Skin of body (tissue), 2 donors: ENCODE measurements around the gene KCNMA1. TPM values are rescaled to one million over a fixed set of nuclear protein-coding genes. Genes with fewer than 3 reads are reported as not detected.
"Not testable (repeated sequence)": the region's sequence is repeated elsewhere in the genome, so short reads cannot be mapped to it uniquely, and the experiment has no call there.

Experiments used
- DNase-seq: peaks from one replicate; lab custom pipeline; 2025; lab: John Stamatoyannopoulos, UW
- total RNA-seq: library from RNA; depleted of rRNA; stranded (reverse); fragments of >200 nt; gene quantifications from one replicate; pipeline ENCODE4 v1.2.3, GENCODE V29; 2014

The KCNMA1 gene
- total RNA-seq, 1 donor from 2014 or later, result 11.7 TPM

- no peak for DNase-seq
Observed at GRCh38 chr10:77537071-77537470, 100.5 kb downstream of the KCNMA1 start.

- DNase-seq, result no peak
Observed at GRCh38 chr10:77533887-77534278, 103.7 kb downstream of the KCNMA1 start.

- DNase-seq, result no peak
Observed at GRCh38 chr10:77533146-77533886, 104.3 kb downstream of the KCNMA1 start.

GRCh38 chr10:77532068-77532467 is 105.5 kb downstream of the KCNMA1 start:
- DNase-seq, result no peak

GRCh38 chr10:77531441-77532001 is 106.1 kb downstream of the KCNMA1 start:
- no peak for DNase-seq

GRCh38 chr10:77530011-77530410 is 107.6 kb downstream of the KCNMA1 start:
- DNase-seq, result no peak

- DNase-seq, result no peak
Observed at GRCh38 chr10:77529050-77529576, 108.5 kb downstream of the KCNMA1 start.

- DNase-seq, result no peak
Observed at GRCh38 chr10:77527839-77528238, 109.8 kb downstream of the KCNMA1 start.

GRCh38 chr10:77526868-77527617 is 110.6 kb downstream of the KCNMA1 start:
- DNase-seq, result peak; percentile 50

- peak; percentile 90 for DNase-seq
Observed at GRCh38 chr10:77524281-77524711, 113.3 kb downstream of the KCNMA1 start.

GRCh38 chr10:77522268-77522809 is 115.3 kb downstream of the KCNMA1 start:
- no peak for DNase-seq

GRCh38 chr10:77520995-77521394 is 116.6 kb downstream of the KCNMA1 start:
- DNase-seq, result no peak

GRCh38 chr10:77520290-77520689 is 117.3 kb downstream of the KCNMA1 start:
- DNase-seq, result no peak

- DNase-seq, result not testable (repeated sequence)
Observed at GRCh38 chr10:77519791-77520190, 117.8 kb downstream of the KCNMA1 start.

GRCh38 chr10:77518910-77519274 is 118.7 kb downstream of the KCNMA1 start:
- DNase-seq, result no peak

- no peak for DNase-seq
Observed at GRCh38 chr10:77518241-77518909, 119.2 kb downstream of the KCNMA1 start.

GRCh38 chr10:77516575-77516974 is 121.0 kb downstream of the KCNMA1 start:
- no peak for DNase-seq

GRCh38 chr10:77514870-77515269 is 122.7 kb downstream of the KCNMA1 start:
- DNase-seq, result no peak

- no peak for DNase-seq
Observed at GRCh38 chr10:77513781-77514331, 123.8 kb downstream of the KCNMA1 start.

- no peak for DNase-seq
Observed at GRCh38 chr10:77513220-77513619, 124.4 kb downstream of the KCNMA1 start.

- no peak for DNase-seq
Observed at GRCh38 chr10:77512219-77512578, 125.4 kb downstream of the KCNMA1 start.
